ENCODE results near the gene IER3.
"Not testable (repeated sequence)": the region's sequence is repeated elsewhere in the genome, so short reads cannot be mapped to it uniquely, and the experiment has no call there.

IER3 gene

DNA sequence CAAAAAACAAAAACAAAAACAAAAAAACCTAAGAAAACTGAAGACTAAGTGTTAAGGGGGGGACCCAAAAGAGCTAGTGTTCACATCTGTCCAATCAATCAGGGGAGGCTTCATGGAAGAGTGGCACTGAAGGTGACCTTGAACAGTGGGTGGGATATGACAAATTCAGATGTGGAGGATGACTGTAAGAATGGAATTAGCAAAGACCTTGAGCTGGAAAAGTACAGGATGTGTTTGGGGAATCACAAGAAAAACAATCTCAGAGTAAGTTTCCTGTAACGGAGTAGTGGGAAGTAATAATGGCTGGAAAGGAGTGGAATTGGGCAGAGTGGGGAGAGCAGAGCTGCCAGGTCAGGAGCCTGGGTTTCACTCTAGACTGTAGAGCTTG, 2.9 kb upstream of the IER3 start:
- DNase-seq = no peak

GRCh38 chr6:30743099-30744053, 971 bp downstream of the IER3 start:
- DNase-seq = peak; percentile 70

GRCh38 chr6:30742316-30743098, 1.8 kb downstream of the IER3 start, which contains the start of gene FLOT1:
TSS of gene FLOT1 (minus strand) at chr6:30742687. CDS start at chr6:30742189, 498 bp downstream.
- DNase-seq = peak; percentile 98

- DNase-seq = no peak
Observed at GRCh38 chr6:30741789-30742315, 2.5 kb downstream of the IER3 start.

- DNase-seq = no peak
Observed at GRCh38 chr6:30741063-30741779, 3.1 kb downstream of the IER3 start.

- no peak for DNase-seq
Observed at GRCh38 chr6:30740540-30740870, 3.8 kb downstream of the IER3 start.

DNA sequence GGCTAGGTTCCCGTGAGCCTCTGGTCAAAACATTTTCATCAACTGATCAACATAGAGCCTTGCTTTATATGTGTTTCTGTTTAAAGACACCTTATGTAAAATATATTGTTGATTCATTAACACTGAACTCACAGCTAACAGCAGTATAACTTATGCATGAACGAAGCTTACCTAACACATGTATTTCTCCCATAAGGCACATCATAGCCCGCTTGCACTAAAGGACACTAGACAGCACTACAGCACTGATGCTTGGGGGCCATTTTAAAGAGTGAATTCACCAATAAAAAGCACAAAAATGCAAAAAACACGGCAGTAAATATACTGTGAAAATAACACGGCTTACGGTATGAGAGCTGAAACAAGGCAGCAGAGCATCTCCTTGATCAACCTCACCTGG, 5.8 kb downstream of the IER3 start:
- no peak for DNase-seq

- no peak for DNase-seq
Observed at GRCh38 chr6:30735668-30736314, 8.6 kb downstream of the IER3 start.

GRCh38 chr6:30732237-30732943, 12.0 kb downstream of the IER3 start:
- no peak for DNase-seq

DNA sequence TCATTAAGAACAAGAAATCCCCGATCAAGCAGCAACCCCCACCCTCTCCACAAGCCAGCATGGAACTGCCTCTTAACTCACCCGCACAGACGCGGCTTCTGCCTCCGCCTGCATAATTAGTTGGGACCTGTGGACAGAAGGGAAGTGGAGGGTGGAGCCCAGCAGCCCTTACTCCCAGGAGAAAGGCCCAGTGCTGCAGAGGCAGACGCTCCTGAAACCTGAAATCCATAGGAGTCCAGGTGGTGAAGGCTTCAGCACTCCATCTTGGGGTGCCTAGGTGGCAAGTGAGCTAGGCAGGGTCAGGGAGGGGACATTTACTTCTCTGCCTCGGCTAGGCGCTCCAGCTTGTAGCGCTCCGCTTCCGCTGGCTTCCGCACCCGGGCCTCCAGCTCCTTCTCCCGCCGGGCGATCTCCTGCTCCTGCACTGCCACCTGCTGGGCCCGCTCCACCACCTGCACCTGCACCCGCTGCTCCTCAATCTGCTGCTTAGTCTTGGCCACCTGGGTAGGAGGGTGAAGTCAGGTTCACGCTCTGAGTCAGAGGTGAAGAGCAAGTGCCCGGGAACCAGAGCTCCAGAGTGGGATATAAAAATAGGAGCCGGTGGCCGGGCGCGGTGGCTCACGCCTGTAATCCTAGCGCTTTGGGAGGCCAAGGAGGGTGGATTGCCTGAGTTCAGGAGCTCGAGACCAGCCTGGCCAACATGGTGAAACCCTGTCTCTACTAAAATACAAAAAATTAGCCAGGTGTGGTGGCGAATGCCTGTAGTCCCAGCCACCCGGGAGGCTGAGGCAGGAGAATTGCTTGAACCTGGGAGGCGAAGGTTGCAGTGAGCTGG, 13.5 kb downstream of the IER3 start:
- peak; percentile 97 for DNase-seq

GRCh38 chr6:30727920-30728553, 16.3 kb downstream of the IER3 start:
- DNase-seq = peak; percentile 31

DNA sequence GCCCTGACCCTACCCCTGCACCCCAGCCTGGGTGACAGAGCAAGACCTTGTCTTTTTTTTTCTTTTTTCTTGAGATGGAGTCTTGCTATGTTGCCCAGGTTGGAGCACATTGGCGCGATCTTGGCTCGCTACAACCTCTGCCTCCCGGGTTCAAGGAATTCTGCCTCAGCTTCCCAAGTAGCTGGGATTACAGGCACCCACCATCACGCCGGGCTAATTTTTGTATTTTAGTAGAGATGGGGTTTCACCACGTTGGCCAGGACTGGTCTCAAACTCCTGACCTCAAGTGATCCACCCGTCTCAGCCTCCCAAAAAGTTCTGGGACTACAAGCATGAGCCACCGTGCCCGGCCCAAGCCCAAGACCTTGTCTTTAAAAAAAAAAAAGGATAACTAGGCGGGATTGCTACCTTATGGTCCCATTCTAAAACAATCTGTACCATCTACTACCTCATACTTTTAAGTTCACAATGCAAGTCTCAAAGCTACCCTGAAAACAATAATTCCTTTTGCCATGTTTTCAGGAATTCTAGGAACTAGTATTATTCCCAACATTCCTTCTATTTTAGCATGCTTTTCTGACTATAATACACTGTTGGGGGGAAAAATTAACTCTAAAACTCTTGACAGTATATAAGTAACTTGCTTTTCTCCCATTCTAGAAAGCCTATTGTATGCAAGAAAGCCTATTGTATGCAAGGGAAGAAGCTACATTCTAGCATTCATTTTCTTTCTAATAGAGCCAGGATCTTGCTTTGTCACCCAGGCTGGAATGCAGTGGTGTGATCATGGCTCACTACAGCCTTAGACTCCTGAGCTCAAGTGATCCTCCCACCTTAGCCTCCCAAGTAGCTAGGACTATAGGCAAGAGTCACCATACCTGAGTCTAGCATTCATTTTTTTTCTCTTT, 17.6 kb downstream of the IER3 start:
- no peak for DNase-seq

DNA sequence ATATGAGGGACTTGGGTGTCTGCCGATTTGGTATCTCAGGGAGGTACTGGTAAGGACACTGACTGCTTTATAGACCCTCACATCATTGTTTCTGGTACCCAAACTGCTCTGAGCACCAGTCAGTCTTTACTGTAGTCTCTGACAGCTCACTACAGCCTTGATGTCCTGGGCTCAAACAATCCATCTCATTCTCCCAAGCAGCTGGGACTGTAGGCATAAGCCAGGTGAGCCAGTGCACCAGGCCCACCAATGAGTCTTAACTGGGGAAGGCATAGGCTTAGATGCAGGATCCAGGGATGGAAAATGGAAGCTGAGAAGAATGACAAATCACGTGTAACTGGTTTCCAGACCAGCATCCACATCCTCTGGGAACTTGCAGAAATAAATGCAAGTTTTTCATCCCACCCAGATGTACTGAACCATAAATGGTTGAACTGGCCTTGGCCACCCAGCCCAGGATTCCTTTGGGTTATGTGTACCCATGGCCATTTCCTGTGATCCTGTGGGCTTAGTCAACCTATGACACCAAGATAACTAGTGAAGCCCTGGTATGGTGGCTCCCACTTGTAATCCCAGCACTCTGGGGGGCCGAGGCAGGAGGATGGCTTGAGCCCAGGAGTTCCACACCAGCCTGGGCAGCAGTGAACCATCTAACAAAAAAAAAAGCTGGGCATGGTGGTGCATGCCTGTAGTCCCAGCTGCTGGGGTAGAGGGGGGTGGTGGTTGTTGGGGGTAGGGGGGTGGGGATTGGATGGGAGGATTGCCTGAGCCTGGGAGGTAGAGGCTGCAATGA, 18.4 kb downstream of the IER3 start:
- peak; percentile 61 for DNase-seq

GRCh38 chr6:30724906-30725667, 19.3 kb downstream of the IER3 start:
- peak; percentile 47 for DNase-seq

GRCh38 chr6:30723843-30724741, 20.3 kb downstream of the IER3 start:
- not testable (repeated sequence) for DNase-seq

- DNase-seq = not testable (repeated sequence)
Observed at GRCh38 chr6:30723159-30723842, 21.0 kb downstream of the IER3 start.

Measured in DMS53 (cell line).